Measurements from ENCODE around the gene MEF2B. TPM values are rescaled to one million over a fixed set of nuclear protein-coding genes. Genes with fewer than 3 reads are reported as not detected.
A peak's percentile ranks its signal among the peaks of the same experiment; 100 is the strongest.
"Not testable (repeated sequence)": the region's sequence is repeated elsewhere in the genome, so short reads cannot be mapped to it uniquely, and the experiment has no call there.

MEF2B gene
- total RNA-seq, 1 donor from 2014 or later = not detected

- no peak for DNase-seq
Observed at GRCh38 chr19:19155495-19156219, 14.4 kb downstream of the MEF2B start.

GRCh38 chr19:19154768-19155494 lies 15.1 kb downstream of the MEF2B start:
- DNase-seq = no peak

- no peak for DNase-seq
Observed at GRCh38 chr19:19152668-19153384, 17.2 kb downstream of the MEF2B start.

GRCh38 chr19:19151418-19151817 lies 18.6 kb downstream of the MEF2B start:
- no peak for DNase-seq

GRCh38 chr19:19149435-19149834 lies 20.6 kb downstream of the MEF2B start:
- DNase-seq = no peak

- not testable (repeated sequence) for DNase-seq
Observed at GRCh38 chr19:19148504-19148903, 21.6 kb downstream of the MEF2B start.

- DNase-seq = no peak
Observed at GRCh38 chr19:19147344-19147743, 22.7 kb downstream of the MEF2B start.

GRCh38 chr19:19146865-19147264 lies 23.2 kb downstream of the MEF2B start:
- DNase-seq = no peak

- DNase-seq = peak; percentile 42
Observed at GRCh38 chr19:19145684-19146608, 24.1 kb downstream of the MEF2B start.

- DNase-seq = no peak
Observed at GRCh38 chr19:19145281-19145680, 24.8 kb downstream of the MEF2B start.

- no peak for DNase-seq
Observed at GRCh38 chr19:19142347-19142746, 27.7 kb downstream of the MEF2B start.

GRCh38 chr19:19140476-19140875 lies 29.6 kb downstream of the MEF2B start:
- DNase-seq = no peak

GRCh38 chr19:19139876-19140229 lies 30.2 kb downstream of the MEF2B start:
- no peak for DNase-seq

GRCh38 chr19:19138109-19138981 lies 31.7 kb downstream of the MEF2B start, which contains the start of gene TMEM161A:
TMEM161A (minus strand) TSS chr19:19138478; CDS start chr19:19138428, 50 bp downstream.
- DNase-seq = peak; percentile 97

- no peak for DNase-seq
Observed at GRCh38 chr19:19137556-19138108, 32.4 kb downstream of the MEF2B start.

- not testable (repeated sequence) for DNase-seq
Observed at GRCh38 chr19:19135713-19136112, 34.4 kb downstream of the MEF2B start.

GRCh38 chr19:19134687-19135158 lies 35.3 kb downstream of the MEF2B start:
- DNase-seq = no peak

GRCh38 chr19:19133985-19134384 lies 36.1 kb downstream of the MEF2B start:
- DNase-seq = no peak

- DNase-seq = no peak
Observed at GRCh38 chr19:19132912-19133311, 37.2 kb downstream of the MEF2B start.

GRCh38 chr19:19131989-19132388 lies 38.1 kb downstream of the MEF2B start:
- DNase-seq = no peak

GRCh38 chr19:19126102-19126501 lies 44.0 kb downstream of the MEF2B start:
- no peak for DNase-seq
